ENCODE results near the gene AQP7. TPM values are rescaled to one million over a fixed set of nuclear protein-coding genes. Genes with fewer than 3 reads are reported as not detected.
A peak's percentile ranks its signal among the peaks of the same experiment; 100 is the strongest.
"Not testable (repeated sequence)": the region's sequence is repeated elsewhere in the genome, so short reads cannot be mapped to it uniquely, and the experiment has no call there.

AQP7 gene
- not detected in 2 replicates for total RNA-seq

DNA sequence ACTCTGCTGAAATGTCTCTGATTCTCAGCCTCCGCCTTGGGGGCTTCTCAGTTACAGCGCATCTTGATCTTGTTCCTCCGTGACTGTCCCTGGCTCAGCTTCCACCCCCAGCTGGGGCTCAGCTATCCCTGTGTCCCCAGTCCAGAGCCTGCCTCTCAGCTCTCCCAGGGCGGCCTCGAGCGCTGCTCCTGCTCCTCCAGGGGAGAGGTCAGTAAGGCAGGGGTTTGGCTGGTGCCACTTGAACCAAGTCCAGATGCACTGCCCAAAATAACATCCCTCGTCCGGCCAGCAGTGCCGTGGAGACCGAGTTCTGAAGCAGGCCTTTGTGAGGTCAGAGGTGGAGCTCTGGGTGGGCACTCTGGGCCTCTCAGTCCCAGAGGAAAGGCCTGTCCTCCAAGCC lies at the start of gene AQP7:
Gene AQP7, minus strand, starts transcription at position 198 of the 400 bp plus-strand sequence. CDS start 1,306 bp downstream, outside the sequence.
- H3K9me3 Mint-ChIP-seq; H3K4me3 Mint-ChIP-seq; H3K4me1 Mint-ChIP-seq; H3K27me3 Mint-ChIP-seq; POLR2A ChIA-PET; H3K27ac Mint-ChIP-seq; DNase-seq; intact Hi-C loops (cut with micrococcal nuclease); ATAC-seq (ENCODE audit: low read depth); H3K36me3 Mint-ChIP-seq (ENCODE audit: low read depth); CTCF ChIA-PET: not testable (repeated sequence)

DNA sequence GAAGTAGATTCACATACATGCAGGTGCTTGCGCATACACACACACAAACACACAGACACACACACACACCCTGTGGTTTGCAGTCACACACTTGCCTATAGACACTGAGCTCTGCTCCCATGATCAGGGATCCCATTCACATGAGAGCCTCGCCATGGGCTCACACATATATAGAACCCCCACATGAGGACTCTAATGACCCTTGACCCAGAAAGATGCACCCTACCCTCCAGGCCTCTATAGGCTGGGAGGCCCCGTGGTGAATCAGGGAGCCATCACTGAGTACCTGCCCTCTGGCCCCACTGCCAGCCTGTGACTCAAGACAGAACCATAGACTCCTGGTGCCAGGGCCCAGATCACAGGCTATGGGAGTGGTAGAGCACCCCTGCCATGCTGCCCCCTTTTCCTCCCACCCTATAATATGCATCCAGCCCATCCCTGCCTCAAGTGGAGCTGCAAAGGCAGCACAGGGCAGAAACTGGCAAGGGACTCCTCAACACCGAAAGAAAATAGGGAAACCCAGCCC lies 48.3 kb upstream of the AQP7 start:
- TF ChIP-seq, protein P1, sequence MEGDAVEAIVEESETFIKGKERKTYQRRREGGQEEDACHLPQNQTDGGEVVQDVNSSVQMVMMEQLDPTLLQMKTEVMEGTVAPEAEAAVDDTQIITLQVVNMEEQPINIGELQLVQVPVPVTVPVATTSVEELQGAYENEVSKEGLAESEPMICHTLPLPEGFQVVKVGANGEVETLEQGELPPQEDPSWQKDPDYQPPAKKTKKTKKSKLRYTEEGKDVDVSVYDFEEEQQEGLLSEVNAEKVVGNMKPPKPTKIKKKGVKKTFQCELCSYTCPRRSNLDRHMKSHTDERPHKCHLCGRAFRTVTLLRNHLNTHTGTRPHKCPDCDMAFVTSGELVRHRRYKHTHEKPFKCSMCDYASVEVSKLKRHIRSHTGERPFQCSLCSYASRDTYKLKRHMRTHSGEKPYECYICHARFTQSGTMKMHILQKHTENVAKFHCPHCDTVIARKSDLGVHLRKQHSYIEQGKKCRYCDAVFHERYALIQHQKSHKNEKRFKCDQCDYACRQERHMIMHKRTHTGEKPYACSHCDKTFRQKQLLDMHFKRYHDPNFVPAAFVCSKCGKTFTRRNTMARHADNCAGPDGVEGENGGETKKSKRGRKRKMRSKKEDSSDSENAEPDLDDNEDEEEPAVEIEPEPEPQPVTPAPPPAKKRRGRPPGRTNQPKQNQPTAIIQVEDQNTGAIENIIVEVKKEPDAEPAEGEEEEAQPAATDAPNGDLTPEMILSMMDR (IDR thresholded peaks at IDR 0.05) = no peak
- no peaks in the 10 kb centered on the region for H3K36me3 Mint-ChIP-seq (ENCODE audit: low read depth)
- H3K27ac Mint-ChIP-seq = no peak overlapping the region
- intact Hi-C loops (cut with micrococcal nuclease) = no loop called here
- no peak overlapping the region for H3K4me3 Mint-ChIP-seq
- H3K27me3 Mint-ChIP-seq = peaks cover 7% of the 10 kb centered on the region
- no peak for DNase-seq
- ChIA-PET POLR2A (no interaction called here), CTCF (interaction anchor here (1.4 kb wide), 1 partner anchor 16 kb away, joined by 4 read pairs; no protein-coding TSS in a partner anchor)
- H3K9me3 Mint-ChIP-seq = no peaks in the 10 kb centered on the region
- H3K4me1 Mint-ChIP-seq = peaks cover 20% of the 10 kb centered on the region
- no peak for ATAC-seq (ENCODE audit: low read depth)

DNA sequence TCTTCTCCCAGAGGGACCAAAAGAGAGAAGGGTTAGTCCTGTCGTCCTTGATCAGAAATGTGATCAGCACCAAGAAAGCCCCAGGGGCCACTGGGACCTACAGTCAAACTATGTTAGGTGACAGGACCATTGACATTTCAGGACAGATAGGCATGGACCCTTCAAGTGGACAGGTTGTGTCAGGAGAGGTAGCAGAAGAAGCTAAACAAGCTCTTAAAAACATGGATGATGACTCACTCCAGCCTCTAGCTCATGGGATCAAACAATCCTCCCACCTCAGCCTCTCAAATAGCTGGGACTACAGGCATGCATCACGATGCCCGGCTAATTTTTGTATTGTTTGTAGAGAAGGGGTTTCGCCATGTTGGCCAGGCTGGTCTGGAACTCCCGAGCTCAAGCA lies 47.3 kb upstream of the AQP7 start:
- POLR2A ChIA-PET = no interaction called here
- Mint-ChIP-seq H3K27ac (no peak overlapping the region), H3K4me1 (peaks cover 20% of the 10 kb centered on the region)

DNA sequence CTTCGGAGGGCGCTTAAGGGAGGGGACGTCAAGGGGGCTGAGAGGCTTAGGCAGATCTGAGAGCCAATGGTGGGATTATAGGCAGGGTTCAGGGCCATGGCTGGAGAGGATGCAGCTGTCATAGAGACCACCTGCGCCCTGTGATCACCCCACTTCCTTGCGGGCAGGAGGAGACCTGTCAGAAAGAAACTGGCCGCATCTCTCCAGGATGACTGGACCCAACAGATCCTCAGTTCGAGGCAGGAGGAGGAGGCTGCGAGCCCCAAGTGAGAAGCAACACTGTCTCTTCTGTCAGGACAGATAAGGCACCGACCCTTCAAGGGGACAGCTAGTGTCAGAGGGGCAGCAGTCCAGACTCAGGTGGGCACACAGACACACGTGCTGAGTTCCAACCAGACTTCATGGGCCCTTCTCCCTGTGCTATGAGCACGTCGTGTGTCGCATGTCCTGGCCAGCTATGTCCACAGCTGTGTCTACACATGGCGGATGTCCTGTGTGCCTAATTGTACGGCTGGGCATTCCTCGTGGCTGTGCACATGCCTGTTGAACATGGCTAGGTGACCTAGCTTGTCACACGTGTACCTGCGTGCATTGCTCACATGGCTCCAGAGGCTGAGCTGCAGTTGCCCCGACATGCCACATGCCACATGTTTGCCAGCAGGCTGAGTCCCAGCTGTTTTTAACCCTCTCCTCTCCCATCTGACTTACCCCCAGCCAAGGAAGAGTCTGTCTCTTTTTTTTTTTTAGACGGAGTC lies 45.6 kb upstream of the AQP7 start:
- intact Hi-C loops (cut with micrococcal nuclease) = loop anchor here (5.0 kb wide), 1 partner anchor 71 kb away; no protein-coding TSS in a partner anchor
- Mint-ChIP-seq H3K27ac (no peak overlapping the region), H3K4me1 (peaks cover 20% of the 10 kb centered on the region), H3K36me3 (ENCODE audit: low read depth) (no peaks in the 10 kb centered on the region), H3K27me3 (peaks cover 7% of the 10 kb centered on the region), H3K4me3 (peak overlapping the region; percentile 83), H3K9me3 (no peaks in the 10 kb centered on the region)
- TF ChIP-seq, protein P1 (IDR thresholded peaks at IDR 0.05) = no peak
- no peak for DNase-seq
- POLR2A ChIA-PET = interaction anchor here (1.0 kb wide), 2 partner anchors 12 to 45 kb away, joined by 3 read pairs; no protein-coding TSS in a partner anchor
- CTCF ChIA-PET = interaction anchor here (1.3 kb wide), 1 partner anchor 32 kb away, joined by 3 read pairs; no protein-coding TSS in a partner anchor
- no peak for ATAC-seq (ENCODE audit: low read depth)

More for the DNA sequence above, 47.3 kb upstream of the AQP7 start:
- H3K36me3 Mint-ChIP-seq (ENCODE audit: low read depth) = no peaks in the 10 kb centered on the region
- no peak overlapping the region for H3K4me3 Mint-ChIP-seq
- TF ChIP-seq, protein P1 (IDR thresholded peaks at IDR 0.05) = no peak
- intact Hi-C loops (cut with micrococcal nuclease) = loop anchor here (5.0 kb wide), 1 partner anchor 72 kb away; no protein-coding TSS in a partner anchor
- ATAC-seq (ENCODE audit: low read depth) (no peak), DNase-seq (no peak)
- no peaks in the 10 kb centered on the region for H3K9me3 Mint-ChIP-seq
- CTCF ChIA-PET = interaction anchor here (0.6 to 1.4 kb wide), 2 partner anchors 17 to 506 kb away, joined by 3 to 4 read pairs; no protein-coding TSS in a partner anchor
- H3K27me3 Mint-ChIP-seq = peaks cover 7% of the 10 kb centered on the region

DNA sequence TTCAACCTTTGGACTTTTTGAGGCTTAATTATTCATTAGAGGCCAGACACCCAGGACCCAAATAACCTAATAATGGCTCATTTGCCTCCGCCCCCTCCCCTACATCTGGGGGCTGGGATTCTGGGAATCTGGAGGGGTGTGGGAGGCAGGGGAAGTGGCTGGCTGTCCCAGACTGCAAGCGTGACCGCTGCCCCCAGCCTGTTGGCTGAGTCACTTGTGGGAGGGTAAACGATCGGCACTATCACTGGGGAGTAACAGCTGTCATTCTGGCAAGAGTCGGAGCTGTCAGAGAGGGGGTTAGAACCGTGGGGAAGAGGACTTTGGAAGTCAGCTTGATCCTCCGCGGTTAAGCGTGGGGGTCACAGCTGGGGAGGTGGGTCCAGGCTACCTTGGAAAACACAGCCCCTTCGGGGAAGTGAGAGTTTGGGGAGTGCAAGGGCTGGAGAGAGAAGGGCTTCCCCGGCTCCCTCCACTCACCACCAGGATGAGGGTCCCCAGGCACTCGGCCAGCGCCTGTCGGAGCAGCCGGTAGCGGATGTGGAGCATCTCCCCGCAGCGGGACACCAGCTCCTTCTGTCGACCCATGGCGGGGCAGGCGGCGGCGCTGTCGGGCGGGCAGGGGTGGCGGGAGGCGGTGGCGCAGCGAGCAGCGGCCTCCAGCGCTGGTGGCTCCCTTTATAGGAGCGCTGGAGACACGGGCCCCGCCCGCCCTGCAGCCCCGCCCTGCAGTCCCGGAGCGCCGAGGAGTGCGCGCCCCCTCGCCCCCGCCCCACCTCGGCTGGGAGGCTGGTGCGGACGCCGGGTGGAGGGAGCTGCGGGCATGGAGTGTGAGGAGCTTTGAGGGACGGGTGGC lies 44.8 kb upstream of the AQP7 start, which contains the start of gene AQP3:
Gene AQP3, minus strand, starts transcription at position 648 of the 853 bp plus-strand sequence. Its CDS starts 63 bp downstream, at position 585.
- ATAC-seq (ENCODE audit: low read depth) (peak; percentile 77), DNase-seq (peak; percentile 37)
- POLR2A ChIA-PET = interaction anchor here (1.0 kb wide), 2 partner anchors 13 to 44 kb away, joined by 3 read pairs; no protein-coding TSS in a partner anchor
- H3K4me3 Mint-ChIP-seq = peak within 1 kb of the TSS; percentile 83
- H3K4me1 Mint-ChIP-seq = peaks cover 20% of the 10 kb centered on the region
- peaks cover 7% of the 10 kb centered on the region for H3K27me3 Mint-ChIP-seq
- intact Hi-C loops (cut with micrococcal nuclease) = loop anchor here (5.0 kb wide), 1 partner anchor 70 kb away; no protein-coding TSS in a partner anchor
- no peaks in the 10 kb centered on the region for H3K36me3 Mint-ChIP-seq (ENCODE audit: low read depth)
- H3K9me3 Mint-ChIP-seq = no peaks in the 10 kb centered on the region
- CTCF ChIA-PET = interaction anchor here (1.3 to 1.4 kb wide), 2 partner anchors 20 to 32 kb away, joined by 3 to 4 read pairs; no protein-coding TSS in a partner anchor
- TF ChIP-seq, protein P1 (IDR thresholded peaks at IDR 0.05) = no peak
- peak within 1 kb of the TSS; percentile 70 for H3K27ac Mint-ChIP-seq
